ENCODE measurements around the gene MAD1L1.

DNA sequence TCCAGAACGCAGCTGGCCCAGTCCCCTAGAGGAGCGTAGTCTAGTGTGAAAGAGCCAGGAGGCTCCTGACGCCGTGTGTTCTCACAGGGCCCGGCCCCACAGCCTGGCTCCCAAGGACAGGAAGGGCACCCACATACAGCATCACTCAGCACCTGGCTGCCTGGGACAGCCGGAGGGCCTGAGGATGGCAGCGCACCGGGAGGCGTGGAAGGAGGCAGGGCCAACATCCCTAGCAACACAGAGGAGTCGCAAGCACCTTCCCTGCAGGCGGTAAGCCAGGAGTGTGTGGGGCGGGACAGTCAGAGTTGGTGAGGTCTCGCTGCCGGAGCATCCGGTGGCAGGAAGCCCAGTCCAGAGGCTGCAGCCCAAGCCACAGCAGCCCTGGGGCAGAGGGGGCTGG lies 125.8 kb downstream of the MAD1L1 start:
- TF ChIP-seq, protein P1, sequence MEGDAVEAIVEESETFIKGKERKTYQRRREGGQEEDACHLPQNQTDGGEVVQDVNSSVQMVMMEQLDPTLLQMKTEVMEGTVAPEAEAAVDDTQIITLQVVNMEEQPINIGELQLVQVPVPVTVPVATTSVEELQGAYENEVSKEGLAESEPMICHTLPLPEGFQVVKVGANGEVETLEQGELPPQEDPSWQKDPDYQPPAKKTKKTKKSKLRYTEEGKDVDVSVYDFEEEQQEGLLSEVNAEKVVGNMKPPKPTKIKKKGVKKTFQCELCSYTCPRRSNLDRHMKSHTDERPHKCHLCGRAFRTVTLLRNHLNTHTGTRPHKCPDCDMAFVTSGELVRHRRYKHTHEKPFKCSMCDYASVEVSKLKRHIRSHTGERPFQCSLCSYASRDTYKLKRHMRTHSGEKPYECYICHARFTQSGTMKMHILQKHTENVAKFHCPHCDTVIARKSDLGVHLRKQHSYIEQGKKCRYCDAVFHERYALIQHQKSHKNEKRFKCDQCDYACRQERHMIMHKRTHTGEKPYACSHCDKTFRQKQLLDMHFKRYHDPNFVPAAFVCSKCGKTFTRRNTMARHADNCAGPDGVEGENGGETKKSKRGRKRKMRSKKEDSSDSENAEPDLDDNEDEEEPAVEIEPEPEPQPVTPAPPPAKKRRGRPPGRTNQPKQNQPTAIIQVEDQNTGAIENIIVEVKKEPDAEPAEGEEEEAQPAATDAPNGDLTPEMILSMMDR (IDR thresholded peaks at IDR 0.05; ENCODE audit: borderline replicate concordance, extremely low read depth, low read length, poor library complexity, severe bottlenecking), result no peak
- no peak for TF ChIP-seq EZH2 (IDR thresholded peaks at IDR 0.05; ENCODE audit: borderline replicate concordance, low read depth, low read length, severe bottlenecking)

All from DND-41 (cell line).